Measurements from ENCODE around the gene CAP1. TPM values are rescaled to one million over a fixed set of nuclear protein-coding genes. Genes with fewer than 3 reads are reported as not detected.

CAP1 gene
- total and polyA plus RNA-seq, 2 donors (not counting 3 experiments of a cell fraction or from before 2014, with no cell fraction given), result 191 to 427 TPM

GRCh38 chr1:40078512-40079333 is 38.2 kb downstream of the CAP1 start:
- BruUV-seq (replicated peaks), result no TSS peak
- POLR2A ChIA-PET, result no interaction called here
- Histone ChIP-seq H3K4me3 (replicated peaks in 1 of 3; ENCODE audit: insufficient read depth in 1 of 3, low read depth in 1 of 3, low read length in 3 of 3) (no peak overlapping the region), H2AFZ (ENCODE audit: low read depth, low read length) (no peak overlapping the region), H3K4me2 (ENCODE audit: insufficient read depth, low read length) (no peak overlapping the region), H3K9me1 (replicated peaks; ENCODE audit: control insufficient read depth, extremely low read depth, insufficient read depth, low read length) (no peaks in the 10 kb centered on the region), H3K4me1 (ENCODE audit: control insufficient read depth, extremely low read depth, insufficient read depth, low read length) (no peaks in the 10 kb centered on the region), H3K9ac (replicated peaks; ENCODE audit: extremely low read depth, insufficient read depth, low read length) (no peak overlapping the region), H4K20me1 (replicated peaks; ENCODE audit: control insufficient read depth, extremely low read depth, insufficient read depth, low read length) (no peaks in the 10 kb centered on the region), H3K27ac (ENCODE audit: insufficient read depth, low read depth, low read length) (no peak overlapping the region), H3K79me2 (ENCODE audit: control insufficient read depth, insufficient read depth, low read length) (no peaks in the 10 kb centered on the region), H3K9me3 (replicated peaks; ENCODE audit: control insufficient read depth, insufficient read depth, low read length) (no peaks in the 10 kb centered on the region), H3K36me3 (ENCODE audit: control insufficient read depth in 2 of 2, extremely low read depth in 1 of 2, insufficient read depth in 2 of 2, low read length in 2 of 2) (peaks cover 8% of the 10 kb centered on the region in 2 experiments), H3K27me3 (ENCODE audit: control insufficient read depth in 2 of 2, insufficient read depth in 2 of 2, low read length in 2 of 2) (no peaks in the 10 kb centered on the region)
- dilution Hi-C loops (cut with MboI; ENCODE audit: extremely low pct_ligation_motif_present, low sequenced_read_pairs) (no loop called here), intact Hi-C loops (cut with micrococcal nuclease) (loop anchor here (1.0 kb wide), 1 partner anchor 179 kb away; no protein-coding TSS in a partner anchor)
- CTCF ChIA-PET, result interaction anchor here (0.8 to 11.6 kb wide), 8 partner anchors 47 to 360 kb away, joined by 3 to 148 read pairs (median 4); no protein-coding TSS in a partner anchor
- FAIRE-seq (peak; percentile 81), DNase-seq (ENCODE audit: low read depth, low spot score) (peak; percentile 60)
- TF ChIP-seq, protein P1, sequence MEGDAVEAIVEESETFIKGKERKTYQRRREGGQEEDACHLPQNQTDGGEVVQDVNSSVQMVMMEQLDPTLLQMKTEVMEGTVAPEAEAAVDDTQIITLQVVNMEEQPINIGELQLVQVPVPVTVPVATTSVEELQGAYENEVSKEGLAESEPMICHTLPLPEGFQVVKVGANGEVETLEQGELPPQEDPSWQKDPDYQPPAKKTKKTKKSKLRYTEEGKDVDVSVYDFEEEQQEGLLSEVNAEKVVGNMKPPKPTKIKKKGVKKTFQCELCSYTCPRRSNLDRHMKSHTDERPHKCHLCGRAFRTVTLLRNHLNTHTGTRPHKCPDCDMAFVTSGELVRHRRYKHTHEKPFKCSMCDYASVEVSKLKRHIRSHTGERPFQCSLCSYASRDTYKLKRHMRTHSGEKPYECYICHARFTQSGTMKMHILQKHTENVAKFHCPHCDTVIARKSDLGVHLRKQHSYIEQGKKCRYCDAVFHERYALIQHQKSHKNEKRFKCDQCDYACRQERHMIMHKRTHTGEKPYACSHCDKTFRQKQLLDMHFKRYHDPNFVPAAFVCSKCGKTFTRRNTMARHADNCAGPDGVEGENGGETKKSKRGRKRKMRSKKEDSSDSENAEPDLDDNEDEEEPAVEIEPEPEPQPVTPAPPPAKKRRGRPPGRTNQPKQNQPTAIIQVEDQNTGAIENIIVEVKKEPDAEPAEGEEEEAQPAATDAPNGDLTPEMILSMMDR (IDR thresholded peaks at IDR 0.05; ENCODE audit: extremely low read depth in 1 of 2, insufficient read depth in 1 of 2, low read depth in 1 of 2, low read length in 2 of 2), result peak; percentile 63 to 78
- no peak for TF ChIP-seq MAX (IDR thresholded peaks at IDR 0.05; ENCODE audit: insufficient read depth, insufficient read length)
